ENCODE measurements around the gene TNFSF12. TPM values are rescaled to one million over a fixed set of nuclear protein-coding genes. Genes with fewer than 3 reads are reported as not detected.

Gene TNFSF12
- total and polyA plus RNA-seq, 2 experiments from 2014 or later: 18.7 to 21.9 TPM

DNA sequence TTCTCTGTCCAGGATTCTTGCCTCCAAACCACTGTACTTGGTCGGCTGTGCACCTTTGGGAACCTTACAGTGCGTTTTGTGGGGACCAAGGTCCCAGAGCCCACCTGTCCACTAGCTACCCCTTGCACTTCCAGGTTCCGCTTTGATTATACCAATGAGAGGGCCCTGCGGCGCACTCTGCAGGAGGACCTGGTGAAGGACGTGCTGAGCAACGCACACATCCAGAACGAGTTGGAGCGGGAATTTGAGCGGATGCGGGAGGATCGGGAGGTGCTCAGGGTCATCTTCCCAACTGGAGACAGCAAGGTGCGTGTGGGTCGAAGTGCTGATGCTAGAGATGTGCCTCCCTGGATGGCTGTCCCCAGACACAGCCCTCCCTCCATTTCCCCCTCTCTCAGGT lies 45.9 kb upstream of the TNFSF12 start:
- no peak overlapping the region for H3K9ac ChIP-seq
- H3K9me3 ChIP-seq (ENCODE audit: low read depth): no peaks in the 10 kb centered on the region
- H3F3A ChIP-seq (ENCODE audit: insufficient read depth): peaks cover 19% of the 10 kb centered on the region; the same call in 1 of the 2 replicates
- H3K4me3 ChIP-seq: no peak overlapping the region
- no peak overlapping the region for H3K4me2 ChIP-seq (ENCODE audit: unreplicated experiment)
- no peaks in the 10 kb centered on the region for H3K4me1 ChIP-seq (ENCODE audit: insufficient read depth)
- TF ChIP-seq EZH2 (IDR thresholded peaks at IDR 0.05; ENCODE audit: insufficient read depth, poor library complexity, severe bottlenecking) (no peak), EZH2phosphoT487 (IDR thresholded peaks at IDR 0.05; ENCODE audit: insufficient read depth, low read depth) (no peak)
- H4K20me1 ChIP-seq (ENCODE audit: insufficient read depth): no peaks in the 10 kb centered on the region
- H3K9me2 ChIP-seq (ENCODE audit: insufficient read depth): no peaks in the 10 kb centered on the region
- no peak overlapping the region for H2AFZ ChIP-seq
- WGBS, 2 experiments (ENCODE audit: low coverage in 1 of 2, low lambda C conversion rate in 2 of 2, missing lambda C conversion rate in 2 of 2): 80 to 86% methylated on average over 14 of the region's 14 CpGs
- in situ Hi-C loops (cut with MboI): no loop called here
- H3K27me3 ChIP-seq (replicated peaks; ENCODE audit: insufficient read depth): no peaks in the 10 kb centered on the region
- peaks cover 86% of the 10 kb centered on the region for H3K36me3 ChIP-seq (ENCODE audit: low read depth)
- H3K79me2 ChIP-seq (ENCODE audit: insufficient read depth): peaks cover 84% of the 10 kb centered on the region
- peak; percentile 22 for DNase-seq
- no peak overlapping the region for H3K27ac ChIP-seq

- no peak for TF ChIP-seq EZH2 (IDR thresholded peaks at IDR 0.05; ENCODE audit: insufficient read depth, poor library complexity, severe bottlenecking)
- TF ChIP-seq EZH2phosphoT487 (IDR thresholded peaks at IDR 0.05; ENCODE audit: insufficient read depth, low read depth): no peak
- WGBS, 2 experiments (ENCODE audit: low coverage in 1 of 2, low lambda C conversion rate in 2 of 2, missing lambda C conversion rate in 2 of 2): 89 to 92% methylated on average over 8 of the region's 8 CpGs
Measured at GRCh38 chr17:7503521-7503920, 45.3 kb upstream of the TNFSF12 start.

DNA sequence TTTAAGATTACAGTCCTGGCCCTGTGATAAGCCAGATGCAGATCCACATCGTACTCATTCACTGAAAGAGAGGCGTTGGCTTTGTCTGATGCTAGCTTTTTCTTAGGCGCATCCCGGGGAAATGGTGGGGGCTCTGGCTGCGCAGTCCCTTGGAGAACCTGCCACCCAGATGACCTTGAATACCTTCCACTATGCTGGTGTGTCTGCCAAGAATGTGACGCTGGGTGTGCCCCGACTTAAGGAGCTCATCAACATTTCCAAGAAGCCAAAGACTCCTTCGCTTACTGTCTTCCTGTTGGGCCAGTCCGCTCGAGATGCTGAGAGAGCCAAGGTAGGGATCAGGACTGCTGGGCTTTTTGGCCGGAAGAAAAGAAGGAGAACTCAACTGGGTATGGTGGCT lies 40.7 kb upstream of the TNFSF12 start:
- no peak for DNase-seq
- H3F3A ChIP-seq (ENCODE audit: insufficient read depth): peaks cover 22% of the 10 kb centered on the region; the same call in 1 of the 2 replicates
- in situ Hi-C loops (cut with MboI): no loop called here
- peaks cover 70% of the 10 kb centered on the region for H3K36me3 ChIP-seq (ENCODE audit: low read depth)
- H3K4me2 ChIP-seq (ENCODE audit: unreplicated experiment): no peak overlapping the region
- no peak overlapping the region for H3K4me3 ChIP-seq
- no peak overlapping the region for H3K27ac ChIP-seq
- TF ChIP-seq EZH2phosphoT487 (IDR thresholded peaks at IDR 0.05; ENCODE audit: insufficient read depth, low read depth): no peak
- TF ChIP-seq EZH2 (IDR thresholded peaks at IDR 0.05; ENCODE audit: insufficient read depth, poor library complexity, severe bottlenecking): no peak
- no peaks in the 10 kb centered on the region for H4K20me1 ChIP-seq (ENCODE audit: insufficient read depth)
- H3K9me2 ChIP-seq (ENCODE audit: insufficient read depth): no peaks in the 10 kb centered on the region
- H3K9ac ChIP-seq: no peak overlapping the region
- H3K79me2 ChIP-seq (ENCODE audit: insufficient read depth): peaks cover 35% of the 10 kb centered on the region
- H3K9me3 ChIP-seq (ENCODE audit: low read depth): no peaks in the 10 kb centered on the region
- no peaks in the 10 kb centered on the region for H3K4me1 ChIP-seq (ENCODE audit: insufficient read depth)
- no peaks in the 10 kb centered on the region for H3K27me3 ChIP-seq (replicated peaks; ENCODE audit: insufficient read depth)
- WGBS, 2 experiments (ENCODE audit: low coverage in 1 of 2, low lambda C conversion rate in 2 of 2, missing lambda C conversion rate in 2 of 2): 87 to 89% methylated on average over 11 of the region's 11 CpGs
- no peak overlapping the region for H2AFZ ChIP-seq

More at GRCh38 chr17:7503521-7503920, 45.3 kb upstream of the TNFSF12 start:
- no peak for DNase-seq
- Histone ChIP-seq H3K36me3 (ENCODE audit: low read depth) (peaks cover 86% of the 10 kb centered on the region), H3K27ac (no peak overlapping the region), H3K9me3 (ENCODE audit: low read depth) (no peaks in the 10 kb centered on the region), H3K9ac (no peak overlapping the region), H3F3A (ENCODE audit: insufficient read depth) (peaks cover 19% of the 10 kb centered on the region; the same call in 1 of the 2 replicates), H3K4me3 (no peak overlapping the region), H3K27me3 (replicated peaks; ENCODE audit: insufficient read depth) (no peaks in the 10 kb centered on the region), H3K9me2 (ENCODE audit: insufficient read depth) (no peaks in the 10 kb centered on the region), H3K79me2 (ENCODE audit: insufficient read depth) (peaks cover 79% of the 10 kb centered on the region), H4K20me1 (ENCODE audit: insufficient read depth) (no peaks in the 10 kb centered on the region), H3K4me1 (ENCODE audit: insufficient read depth) (no peaks in the 10 kb centered on the region), H2AFZ (no peak overlapping the region), H3K4me2 (ENCODE audit: unreplicated experiment) (no peak overlapping the region)
- in situ Hi-C loops (cut with MboI): no loop called here

DNA sequence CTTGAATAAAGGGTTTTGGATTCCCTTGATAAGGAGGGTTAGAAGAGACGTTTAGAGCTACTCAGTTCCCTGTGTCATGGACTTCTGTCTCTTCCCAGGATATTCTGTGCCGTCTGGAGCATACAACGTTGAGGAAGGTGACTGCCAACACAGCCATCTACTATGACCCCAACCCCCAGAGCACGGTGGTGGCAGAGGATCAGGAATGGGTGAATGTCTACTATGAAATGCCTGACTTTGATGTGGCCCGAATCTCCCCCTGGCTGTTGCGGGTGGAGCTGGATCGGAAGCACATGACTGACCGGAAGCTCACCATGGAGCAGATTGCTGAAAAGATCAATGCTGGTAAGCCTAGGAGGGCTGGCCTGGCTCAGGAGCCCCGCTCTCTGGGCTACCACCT lies 40.0 kb upstream of the TNFSF12 start:
- no peak overlapping the region for H2AFZ ChIP-seq
- H3K27me3 ChIP-seq (replicated peaks; ENCODE audit: insufficient read depth): no peaks in the 10 kb centered on the region
- H3K4me2 ChIP-seq (ENCODE audit: unreplicated experiment): no peak overlapping the region
- H3K4me1 ChIP-seq (ENCODE audit: insufficient read depth): no peaks in the 10 kb centered on the region
- no peak for DNase-seq
- no peak overlapping the region for H3K9ac ChIP-seq
- H4K20me1 ChIP-seq (ENCODE audit: insufficient read depth): no peaks in the 10 kb centered on the region
- no peak overlapping the region for H3K27ac ChIP-seq
- peaks cover 28% of the 10 kb centered on the region for H3K79me2 ChIP-seq (ENCODE audit: insufficient read depth)
- H3F3A ChIP-seq (ENCODE audit: insufficient read depth): peaks cover 17% of the 10 kb centered on the region; the same call in 1 of the 2 replicates
- in situ Hi-C loops (cut with MboI): no loop called here
- WGBS, 2 experiments (ENCODE audit: low coverage in 1 of 2, low lambda C conversion rate in 2 of 2, missing lambda C conversion rate in 2 of 2): 90 to 94% methylated on average over 9 of the region's 9 CpGs
- no peak for TF ChIP-seq EZH2phosphoT487 (IDR thresholded peaks at IDR 0.05; ENCODE audit: insufficient read depth, low read depth)
- no peak for TF ChIP-seq EZH2 (IDR thresholded peaks at IDR 0.05; ENCODE audit: insufficient read depth, poor library complexity, severe bottlenecking)
- no peak overlapping the region for H3K4me3 ChIP-seq
- peaks cover 63% of the 10 kb centered on the region for H3K36me3 ChIP-seq (ENCODE audit: low read depth)
- no peaks in the 10 kb centered on the region for H3K9me3 ChIP-seq (ENCODE audit: low read depth)
- no peaks in the 10 kb centered on the region for H3K9me2 ChIP-seq (ENCODE audit: insufficient read depth)

GRCh38 chr17:7509937-7510336 lies 38.9 kb upstream of the TNFSF12 start:
- Histone ChIP-seq H3K4me3 (no peak overlapping the region), H2AFZ (no peak overlapping the region), H3K4me2 (ENCODE audit: unreplicated experiment) (no peak overlapping the region), H3K4me1 (ENCODE audit: insufficient read depth) (no peaks in the 10 kb centered on the region), H3K9ac (no peak overlapping the region), H3K79me2 (ENCODE audit: insufficient read depth) (peaks cover 20% of the 10 kb centered on the region), H4K20me1 (ENCODE audit: insufficient read depth) (no peaks in the 10 kb centered on the region), H3K36me3 (ENCODE audit: low read depth) (peaks cover 58% of the 10 kb centered on the region), H3K9me2 (ENCODE audit: insufficient read depth) (no peaks in the 10 kb centered on the region), H3F3A (ENCODE audit: insufficient read depth) (peaks cover 25% of the 10 kb centered on the region), H3K27ac (no peak overlapping the region), H3K27me3 (replicated peaks; ENCODE audit: insufficient read depth) (no peaks in the 10 kb centered on the region), H3K9me3 (ENCODE audit: low read depth) (no peaks in the 10 kb centered on the region)
- 77 to 85% methylated on average over 5 of the region's 5 CpGs for WGBS, 2 experiments (ENCODE audit: low coverage in 1 of 2, low lambda C conversion rate in 2 of 2, missing lambda C conversion rate in 2 of 2)
- DNase-seq: no peak
- in situ Hi-C loops (cut with MboI): no loop called here
- TF ChIP-seq EZH2 (IDR thresholded peaks at IDR 0.05; ENCODE audit: insufficient read depth, poor library complexity, severe bottlenecking) (no peak), EZH2phosphoT487 (IDR thresholded peaks at IDR 0.05; ENCODE audit: insufficient read depth, low read depth) (no peak)

All from GM23248 (cell line).